ENCODE measurements around the gene LIPT2. TPM values are rescaled to one million over a fixed set of nuclear protein-coding genes. Genes with fewer than 3 reads are reported as not detected.
A peak's percentile ranks its signal among the peaks of the same experiment; 100 is the strongest.

LIPT2 gene
- total RNA-seq, 2 donors from 2014 or later, result 3.9 to 4.4 TPM

DNA sequence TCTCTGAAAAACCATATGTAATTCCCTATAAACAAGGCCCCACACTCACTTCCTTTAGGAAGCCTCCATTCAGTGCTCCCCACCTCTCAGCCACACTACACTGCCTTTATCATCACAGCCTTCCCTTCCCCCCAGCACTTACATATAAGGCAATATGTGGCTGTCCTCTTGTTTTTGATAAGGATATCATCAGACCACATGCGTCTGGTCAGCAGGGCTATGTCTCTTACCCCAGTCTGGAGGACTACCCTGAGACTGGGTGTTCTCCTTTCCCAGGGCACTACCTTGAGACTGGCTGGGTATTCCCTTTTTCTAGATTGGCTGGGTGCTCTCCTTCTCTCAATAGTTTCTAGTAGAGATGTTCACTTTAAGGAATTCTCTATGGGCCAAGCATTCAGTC is 33.9 kb downstream of the LIPT2 start:
- H3K4me3 ChIP-seq, result no peak overlapping the region
- TF ChIP-seq, protein P1, sequence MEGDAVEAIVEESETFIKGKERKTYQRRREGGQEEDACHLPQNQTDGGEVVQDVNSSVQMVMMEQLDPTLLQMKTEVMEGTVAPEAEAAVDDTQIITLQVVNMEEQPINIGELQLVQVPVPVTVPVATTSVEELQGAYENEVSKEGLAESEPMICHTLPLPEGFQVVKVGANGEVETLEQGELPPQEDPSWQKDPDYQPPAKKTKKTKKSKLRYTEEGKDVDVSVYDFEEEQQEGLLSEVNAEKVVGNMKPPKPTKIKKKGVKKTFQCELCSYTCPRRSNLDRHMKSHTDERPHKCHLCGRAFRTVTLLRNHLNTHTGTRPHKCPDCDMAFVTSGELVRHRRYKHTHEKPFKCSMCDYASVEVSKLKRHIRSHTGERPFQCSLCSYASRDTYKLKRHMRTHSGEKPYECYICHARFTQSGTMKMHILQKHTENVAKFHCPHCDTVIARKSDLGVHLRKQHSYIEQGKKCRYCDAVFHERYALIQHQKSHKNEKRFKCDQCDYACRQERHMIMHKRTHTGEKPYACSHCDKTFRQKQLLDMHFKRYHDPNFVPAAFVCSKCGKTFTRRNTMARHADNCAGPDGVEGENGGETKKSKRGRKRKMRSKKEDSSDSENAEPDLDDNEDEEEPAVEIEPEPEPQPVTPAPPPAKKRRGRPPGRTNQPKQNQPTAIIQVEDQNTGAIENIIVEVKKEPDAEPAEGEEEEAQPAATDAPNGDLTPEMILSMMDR (IDR thresholded peaks at IDR 0.05), result no peak
- H3K27ac ChIP-seq, result no peak overlapping the region

DNA sequence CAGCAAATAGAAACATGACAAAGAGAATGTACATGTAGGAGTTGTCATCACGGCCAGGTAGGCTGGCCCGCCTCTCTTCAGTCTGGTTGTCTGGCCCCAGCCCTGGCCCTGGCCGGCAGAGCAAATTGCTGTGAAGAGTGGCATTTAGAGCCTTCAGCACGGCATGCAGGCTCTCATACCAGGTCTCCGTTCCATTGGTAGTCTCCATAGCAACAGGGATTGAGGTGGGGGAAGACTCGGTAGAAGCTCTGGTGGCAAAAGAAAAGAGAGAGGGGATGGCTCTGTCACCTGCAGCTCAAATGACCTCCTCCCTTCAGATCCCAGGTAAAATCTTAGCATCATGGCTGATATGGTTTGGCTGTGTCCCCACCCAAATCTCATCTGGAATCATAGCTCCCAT is 36.2 kb downstream of the LIPT2 start:
- H3K36me3 ChIP-seq, result no peaks in the 10 kb centered on the region
- TF ChIP-seq, protein P1 (IDR thresholded peaks at IDR 0.05), result no peak
- no peak overlapping the region for H3K27ac ChIP-seq
- intact Hi-C loops (cut with DNase I), result no loop called here
- H3K4me1 ChIP-seq, result no peaks in the 10 kb centered on the region
- no peak overlapping the region for H3K9ac ChIP-seq (ENCODE audit: low read depth in 2 of 2, low read length in 2 of 2)
- no peaks in the 10 kb centered on the region for H3K27me3 ChIP-seq
- H3K4me3 ChIP-seq, result no peak overlapping the region
- H3K9me3 ChIP-seq, result no peaks in the 10 kb centered on the region
- DNase-seq, result no peak

More for the DNA sequence above, 33.9 kb downstream of the LIPT2 start:
- Histone ChIP-seq H3K27me3 (no peaks in the 10 kb centered on the region), H3K4me1 (no peaks in the 10 kb centered on the region), H3K36me3 (no peaks in the 10 kb centered on the region), H3K9ac (ENCODE audit: low read depth in 2 of 2, low read length in 2 of 2) (no peak overlapping the region), H3K9me3 (no peaks in the 10 kb centered on the region)
- intact Hi-C loops (cut with DNase I), result no loop called here
- DNase-seq, result no peak

DNA sequence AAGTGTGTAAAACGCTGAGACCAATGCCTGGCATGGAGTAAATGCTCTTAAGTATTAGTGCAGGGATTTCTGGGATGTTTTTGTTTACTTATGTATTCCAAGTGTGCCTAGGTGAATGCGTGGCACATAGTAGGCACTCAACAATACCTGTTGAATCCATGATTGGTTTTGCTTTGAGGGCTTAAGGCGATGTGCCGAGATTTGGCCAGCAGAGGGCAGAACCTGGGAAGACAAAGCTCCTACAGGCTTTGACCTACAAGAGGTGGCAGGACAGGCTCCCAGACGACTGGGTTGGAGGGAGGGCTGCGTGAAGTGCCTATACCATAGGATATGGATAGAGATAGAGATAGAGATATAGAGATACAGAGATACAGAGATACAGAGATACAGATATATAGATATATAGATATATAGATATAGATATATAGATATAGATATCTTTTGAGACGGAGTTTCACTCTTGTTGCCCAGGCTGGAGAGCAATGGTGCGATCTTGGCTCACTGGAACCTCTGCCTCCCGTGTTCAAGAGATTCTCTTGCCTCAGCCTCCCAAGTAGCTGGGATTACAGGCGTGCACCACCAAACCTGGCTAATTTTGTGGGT is 40.0 kb downstream of the LIPT2 start:
- H3K4me3 ChIP-seq, result no peak overlapping the region
- H3K27me3 ChIP-seq, result no peaks in the 10 kb centered on the region
- intact Hi-C loops (cut with DNase I), result loop anchor here (2.0 kb wide), 1 partner anchor 117 kb away; no protein-coding TSS in a partner anchor
- H3K9me3 ChIP-seq, result no peaks in the 10 kb centered on the region
- peak; percentile 86 for DNase-seq
- TF ChIP-seq, protein P1 (IDR thresholded peaks at IDR 0.05), result peak; percentile 82
- H3K27ac ChIP-seq, result no peak overlapping the region
- no peaks in the 10 kb centered on the region for H3K36me3 ChIP-seq
- H3K9ac ChIP-seq (ENCODE audit: low read depth in 2 of 2, low read length in 2 of 2), result no peak overlapping the region
- H3K4me1 ChIP-seq, result no peaks in the 10 kb centered on the region

DNA sequence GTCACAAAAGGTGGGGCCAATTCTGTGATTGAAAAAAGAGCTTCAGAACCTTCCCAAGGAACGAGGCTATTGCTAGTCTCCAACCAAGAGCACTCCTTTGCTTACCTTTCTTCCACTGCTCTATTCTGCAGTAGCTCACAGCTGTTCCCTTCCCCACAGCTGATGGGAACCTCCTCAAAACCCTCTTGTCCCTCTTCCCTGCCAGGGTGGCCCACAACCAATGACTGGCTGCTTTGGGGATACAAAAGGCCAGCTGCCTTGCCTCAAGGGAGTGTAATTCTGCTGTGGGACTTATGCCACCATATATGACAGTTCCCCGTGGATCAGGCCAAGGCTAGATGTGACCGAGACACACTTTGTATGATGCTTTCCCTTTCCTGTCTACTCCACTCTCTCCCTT is 41.2 kb downstream of the LIPT2 start:
- Histone ChIP-seq H3K9ac (ENCODE audit: low read depth in 2 of 2, low read length in 2 of 2) (no peak overlapping the region), H3K27ac (no peak overlapping the region), H3K9me3 (no peaks in the 10 kb centered on the region), H3K4me1 (no peaks in the 10 kb centered on the region), H3K27me3 (no peaks in the 10 kb centered on the region), H3K36me3 (no peaks in the 10 kb centered on the region), H3K4me3 (no peak overlapping the region)
- no peak for DNase-seq
- TF ChIP-seq, protein P1 (IDR thresholded peaks at IDR 0.05), result no peak
- intact Hi-C loops (cut with DNase I), result loop anchor here (2.0 kb wide), 1 partner anchor 118 kb away; no protein-coding TSS in a partner anchor

DNA sequence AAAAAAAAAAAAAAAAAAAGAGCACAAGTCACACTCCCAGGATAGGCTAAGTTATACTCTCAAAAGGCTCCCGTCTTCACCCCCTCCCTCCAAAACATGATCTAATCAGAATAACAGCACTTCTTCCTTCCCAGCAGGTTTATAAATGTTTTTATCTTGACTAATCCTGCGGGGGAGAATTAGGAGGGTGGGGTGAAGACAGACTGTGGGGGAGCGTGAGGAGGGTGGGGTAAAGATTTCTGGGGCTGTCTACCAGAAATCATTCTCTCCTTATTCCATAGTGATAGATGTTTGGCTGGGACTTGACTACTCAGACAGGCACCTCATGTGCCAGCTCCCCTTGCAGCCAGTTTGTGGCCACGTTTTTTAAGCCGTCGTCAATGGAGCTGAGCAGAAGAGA is 43.2 kb downstream of the LIPT2 start:
- DNase-seq, result no peak
- Histone ChIP-seq H3K27ac (no peak overlapping the region), H3K4me3 (no peak overlapping the region), H3K9me3 (no peaks in the 10 kb centered on the region), H3K36me3 (no peaks in the 10 kb centered on the region), H3K27me3 (no peaks in the 10 kb centered on the region), H3K4me1 (no peaks in the 10 kb centered on the region), H3K9ac (ENCODE audit: low read depth in 2 of 2, low read length in 2 of 2) (no peak overlapping the region)
- TF ChIP-seq, protein P1 (IDR thresholded peaks at IDR 0.05), result no peak
- intact Hi-C loops (cut with DNase I), result no loop called here

Measured in colonic mucosa (tissue), 4 donors.